ENCODE measurements around the gene ZNF417.
A peak's percentile ranks its signal among the peaks of the same experiment; 100 is the strongest.
"Not testable (repeated sequence)": the region's sequence is repeated elsewhere in the genome, so short reads cannot be mapped to it uniquely, and the experiment has no call there.

The ZNF417 gene

DNA sequence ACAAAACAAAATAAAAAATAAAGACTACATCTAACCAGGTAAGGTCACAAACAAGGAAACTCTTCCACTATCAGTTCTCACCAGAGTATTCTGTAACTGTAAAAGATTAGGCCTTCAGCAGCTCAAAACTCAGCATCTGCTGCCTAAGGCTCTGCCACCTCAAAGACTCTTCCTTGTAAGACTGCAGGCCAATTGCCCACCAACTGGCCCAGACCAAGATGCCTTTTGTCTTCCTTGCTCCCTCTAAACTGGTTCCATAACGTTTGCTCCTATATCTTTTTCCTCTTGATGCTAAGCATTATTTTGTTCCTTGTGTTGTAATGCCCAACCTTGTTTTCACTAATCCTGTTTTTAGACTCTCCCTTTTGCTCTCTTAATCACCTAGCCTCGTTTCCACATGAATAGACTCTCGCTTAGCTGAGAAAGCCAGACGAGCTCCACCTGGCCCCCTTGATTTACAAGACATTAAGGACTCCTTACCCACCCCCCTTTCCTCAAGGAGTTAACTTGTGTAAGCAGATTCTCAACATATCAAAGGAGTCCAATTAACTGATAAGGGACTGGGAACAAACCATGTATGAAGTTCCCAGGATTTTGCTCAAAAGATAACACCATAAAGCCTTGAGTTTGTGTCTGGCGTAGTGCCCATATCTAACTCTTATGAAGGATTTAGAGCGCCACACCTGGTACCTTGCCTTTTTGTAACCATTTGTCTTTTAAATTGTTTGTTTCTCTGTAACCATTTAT, 29.0 kb downstream of the ZNF417 start:
- DNase-seq: no peak

DNA sequence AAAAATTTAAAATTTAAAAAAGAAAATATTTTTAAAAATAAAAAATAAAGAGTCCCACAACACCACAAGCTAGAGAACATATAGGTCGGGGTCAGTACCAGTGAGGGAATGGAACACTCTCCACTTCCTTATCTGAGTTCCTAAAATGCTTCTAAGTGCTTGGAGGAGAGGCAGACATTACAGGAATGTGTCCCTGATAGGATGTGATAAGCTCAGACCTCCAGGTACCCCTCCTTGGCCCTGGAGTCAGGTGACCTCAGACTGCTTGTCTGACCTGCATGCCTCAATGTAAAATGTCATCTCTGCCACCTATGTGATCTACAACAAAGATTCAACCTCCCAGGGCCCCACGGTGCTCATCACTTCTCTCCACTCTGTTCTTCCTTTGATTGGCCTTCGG, 30.3 kb downstream of the ZNF417 start:
- DNase-seq: no peak

DNA sequence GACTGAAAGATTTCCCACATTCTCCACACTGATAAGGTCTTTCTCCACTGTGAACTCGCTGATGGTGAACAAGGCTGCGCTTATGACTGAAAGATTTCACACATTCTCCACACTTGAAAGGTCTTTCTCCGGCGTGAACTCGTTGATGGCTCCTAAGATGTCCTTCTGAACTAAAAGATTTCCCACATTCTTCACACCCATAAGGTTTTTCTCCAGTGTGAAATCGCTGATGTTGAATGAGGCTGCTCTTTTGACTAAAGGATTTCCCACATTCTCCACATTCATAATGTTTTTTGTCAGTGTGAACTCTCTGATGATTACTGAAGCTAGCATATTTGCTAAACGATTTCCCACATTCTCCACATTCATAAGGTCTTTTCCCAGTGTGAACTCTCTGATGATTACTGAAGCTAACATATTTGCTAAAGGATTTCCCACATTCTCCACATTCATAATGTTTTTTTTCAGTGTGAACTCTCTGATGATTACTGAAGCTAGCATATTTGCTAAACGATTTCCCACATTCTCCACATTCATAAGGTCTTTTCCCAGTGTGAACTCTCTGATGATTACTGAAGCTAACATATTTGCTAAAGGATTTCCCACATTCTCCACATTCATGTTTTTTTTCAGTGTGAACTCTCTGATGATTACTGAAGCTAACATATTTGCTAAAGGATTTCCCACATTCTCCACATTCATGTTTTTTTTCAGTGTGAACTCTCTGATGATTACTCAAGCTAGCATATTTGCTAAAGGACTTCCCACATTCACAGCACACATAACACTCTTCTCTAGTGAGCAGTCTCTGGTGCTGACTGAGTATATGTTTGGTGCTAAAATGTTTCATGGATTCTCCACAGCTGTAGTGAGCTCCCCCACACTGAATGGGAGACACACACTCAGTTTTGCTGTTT, 42.3 kb downstream of the ZNF417 start:
- DNase-seq: peak; percentile 8

DNA sequence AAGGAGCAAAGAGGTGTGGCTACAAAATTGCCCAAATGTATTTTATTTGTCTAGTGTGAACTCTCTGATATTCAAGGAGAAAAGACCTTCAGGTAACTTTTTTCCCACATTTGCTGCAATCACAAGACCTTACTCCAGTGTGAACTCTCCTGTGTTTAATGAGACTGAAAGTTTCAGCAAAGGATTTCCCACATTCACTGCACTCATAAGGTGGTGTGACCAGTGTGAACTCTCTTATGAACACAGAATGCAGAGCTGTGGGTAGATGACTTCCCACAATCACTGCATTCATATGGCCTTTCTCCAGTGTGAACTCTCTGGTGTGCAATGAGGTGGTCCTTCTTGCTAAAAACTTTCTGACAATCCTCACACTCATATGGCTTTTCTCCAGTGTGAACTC, 43.9 kb downstream of the ZNF417 start:
- DNase-seq: peak; percentile 6

GRCh38 chr19:57870225-57870624, 46.2 kb downstream of the ZNF417 start:
- DNase-seq: no peak

DNA sequence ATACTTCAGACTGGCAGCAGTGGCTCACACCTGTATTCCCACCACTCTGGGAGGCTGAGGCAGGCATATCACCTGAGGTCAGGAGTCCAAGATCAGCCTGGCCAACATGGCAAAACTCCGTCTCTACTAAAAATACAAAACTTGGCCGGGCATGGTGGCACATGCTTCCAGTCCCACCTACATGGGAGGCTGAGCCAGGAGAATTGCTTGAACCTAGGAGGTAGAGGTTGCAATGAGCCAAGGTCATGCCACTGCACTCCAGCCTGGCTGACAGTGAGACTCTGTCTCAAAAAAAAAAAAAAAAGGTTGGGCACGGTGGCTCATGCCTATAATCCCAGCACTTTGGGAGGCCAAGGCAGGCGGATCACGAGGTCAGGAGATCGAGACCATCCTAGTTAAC, 46.7 kb downstream of the ZNF417 start:
- DNase-seq: not testable (repeated sequence)

DNA sequence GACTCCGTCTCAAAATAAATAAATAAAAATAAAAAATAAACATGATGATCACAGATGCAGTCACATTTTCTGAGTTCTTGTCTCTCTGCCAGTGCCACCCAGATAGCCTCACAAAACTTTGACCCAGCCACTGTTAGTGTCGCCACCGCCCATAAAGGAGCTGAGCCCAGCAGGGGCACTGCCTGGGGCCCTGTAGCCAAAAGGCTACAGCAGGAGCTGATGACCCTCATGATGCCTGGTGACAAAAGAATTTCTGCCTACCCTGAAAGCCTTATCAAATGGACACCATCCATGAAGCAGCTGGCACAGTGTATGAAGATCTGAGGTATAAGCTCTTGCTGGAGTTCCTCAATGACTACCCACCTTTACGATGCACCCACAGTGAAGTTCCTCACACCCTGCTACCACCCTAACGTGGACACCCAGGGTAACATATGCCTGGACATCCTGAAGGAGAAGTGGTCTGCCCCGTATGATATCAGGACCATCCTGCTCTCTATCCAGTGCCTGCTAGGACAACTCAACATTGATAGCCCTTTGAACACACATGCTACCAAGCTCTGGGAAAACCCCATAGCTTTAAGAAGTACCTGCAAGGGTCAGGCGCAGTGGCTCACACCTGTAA, 48.4 kb downstream of the ZNF417 start:
- DNase-seq: no peak
